Measurements from ENCODE around the gene CCDC47. TPM values are rescaled to one million over a fixed set of nuclear protein-coding genes. Genes with fewer than 3 reads are reported as not detected.
A peak's percentile ranks its signal among the peaks of the same experiment; 100 is the strongest.

Gene CCDC47
- total RNA-seq, 2 donors from 2014 or later, result 57.3 to 65.7 TPM

DNA sequence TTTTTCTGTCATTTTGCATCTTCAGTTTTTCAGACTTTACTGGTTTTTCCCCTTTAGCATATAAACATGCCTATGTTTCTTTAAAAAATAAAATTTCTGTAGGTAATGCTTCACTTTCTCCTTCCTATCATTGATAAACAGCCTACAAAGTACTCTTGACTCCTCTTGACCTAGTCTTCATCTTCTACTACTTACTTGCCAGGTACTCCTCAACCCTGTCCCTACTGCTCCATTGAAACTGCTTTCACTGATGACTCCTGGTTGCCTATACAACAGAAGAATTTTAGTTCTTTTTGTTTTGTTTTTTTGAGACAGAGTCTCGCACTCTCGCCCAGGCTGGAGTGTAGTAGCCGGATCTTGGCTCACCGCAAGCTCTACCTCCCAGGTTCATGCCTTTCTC lies 7.5 kb upstream of the CCDC47 start:
- Mint-ChIP-seq H3K4me3 (no peak overlapping the region), H3K4me1 (peaks cover 14% of the 10 kb centered on the region), H3K27ac (no peak overlapping the region), H3K27me3 (ENCODE audit: insufficient read depth) (no peaks in the 10 kb centered on the region), H3K36me3 (ENCODE audit: low read depth) (peaks cover 52% of the 10 kb centered on the region), H3K9me3 (no peaks in the 10 kb centered on the region)
- TF ChIP-seq, protein P1, sequence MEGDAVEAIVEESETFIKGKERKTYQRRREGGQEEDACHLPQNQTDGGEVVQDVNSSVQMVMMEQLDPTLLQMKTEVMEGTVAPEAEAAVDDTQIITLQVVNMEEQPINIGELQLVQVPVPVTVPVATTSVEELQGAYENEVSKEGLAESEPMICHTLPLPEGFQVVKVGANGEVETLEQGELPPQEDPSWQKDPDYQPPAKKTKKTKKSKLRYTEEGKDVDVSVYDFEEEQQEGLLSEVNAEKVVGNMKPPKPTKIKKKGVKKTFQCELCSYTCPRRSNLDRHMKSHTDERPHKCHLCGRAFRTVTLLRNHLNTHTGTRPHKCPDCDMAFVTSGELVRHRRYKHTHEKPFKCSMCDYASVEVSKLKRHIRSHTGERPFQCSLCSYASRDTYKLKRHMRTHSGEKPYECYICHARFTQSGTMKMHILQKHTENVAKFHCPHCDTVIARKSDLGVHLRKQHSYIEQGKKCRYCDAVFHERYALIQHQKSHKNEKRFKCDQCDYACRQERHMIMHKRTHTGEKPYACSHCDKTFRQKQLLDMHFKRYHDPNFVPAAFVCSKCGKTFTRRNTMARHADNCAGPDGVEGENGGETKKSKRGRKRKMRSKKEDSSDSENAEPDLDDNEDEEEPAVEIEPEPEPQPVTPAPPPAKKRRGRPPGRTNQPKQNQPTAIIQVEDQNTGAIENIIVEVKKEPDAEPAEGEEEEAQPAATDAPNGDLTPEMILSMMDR (conservative IDR thresholded peaks at IDR 0.05), result no peak
- no peak for DNase-seq
- Histone ChIP-seq H3K4me3 (ENCODE audit: low read length) (no peak overlapping the region), H3K4me1 (ENCODE audit: control insufficient read depth, insufficient read depth, low read length) (no peaks in the 10 kb centered on the region), H3K9ac (ENCODE audit: extremely low read depth, low read length, poor library complexity, severe bottlenecking) (no peak overlapping the region), H3K9me3 (ENCODE audit: control insufficient read depth, low read length) (no peaks in the 10 kb centered on the region), H3K36me3 (ENCODE audit: control insufficient read depth, insufficient read depth, low read length) (peaks cover 90% of the 10 kb centered on the region), H3K27ac (ENCODE audit: low read depth, low read length) (no peak overlapping the region), H3K27me3 (ENCODE audit: control insufficient read depth, insufficient read depth, low read length, poor library complexity, severe bottlenecking) (no peaks in the 10 kb centered on the region)
- 99 to 100% methylated on average over 3 to 4 of the region's 4 CpGs for WGBS, 2 experiments (ENCODE audit: insufficient coverage in 1 of 2, insufficient read length in 1 of 2)

DNA sequence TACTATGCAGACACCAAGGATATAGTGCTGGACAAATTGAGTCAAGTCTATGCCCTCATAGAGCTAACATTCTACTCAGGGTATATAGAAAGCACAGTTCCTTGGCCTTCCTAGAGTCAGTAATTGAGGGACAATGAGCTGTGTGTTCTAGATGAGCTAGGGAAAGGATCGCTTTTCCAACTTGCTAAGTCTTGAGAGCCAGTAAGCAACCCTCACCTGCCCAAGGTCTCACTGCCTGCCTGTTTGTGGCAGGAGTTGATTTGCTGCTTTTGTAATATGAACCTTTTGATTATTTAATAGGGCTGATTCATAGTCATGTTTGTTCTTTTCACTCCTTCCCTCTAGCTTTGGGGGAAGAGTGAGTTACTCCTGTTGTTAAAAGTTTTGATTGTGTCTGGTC lies 7.1 kb upstream of the CCDC47 start:
- Mint-ChIP-seq H3K4me3 (no peak overlapping the region), H3K9me3 (no peaks in the 10 kb centered on the region), H3K27me3 (ENCODE audit: insufficient read depth) (no peaks in the 10 kb centered on the region), H3K27ac (no peak overlapping the region), H3K36me3 (ENCODE audit: low read depth) (peaks cover 48% of the 10 kb centered on the region), H3K4me1 (peaks cover 13% of the 10 kb centered on the region)
- H3K9ac ChIP-seq (ENCODE audit: extremely low read depth, low read length, poor library complexity, severe bottlenecking), result no peak overlapping the region
- no peaks in the 10 kb centered on the region for H3K27me3 ChIP-seq (ENCODE audit: control insufficient read depth, insufficient read depth, low read length, poor library complexity, severe bottlenecking)
- no peak overlapping the region for H3K27ac ChIP-seq (ENCODE audit: low read depth, low read length)
- H3K4me1 ChIP-seq (ENCODE audit: control insufficient read depth, insufficient read depth, low read length), result no peaks in the 10 kb centered on the region
- peaks cover 90% of the 10 kb centered on the region for H3K36me3 ChIP-seq (ENCODE audit: control insufficient read depth, insufficient read depth, low read length)
- H3K4me3 ChIP-seq (ENCODE audit: low read length), result no peak overlapping the region
- H3K9me3 ChIP-seq (ENCODE audit: control insufficient read depth, low read length), result no peaks in the 10 kb centered on the region
- 100% methylated on average over 1 of the region's 1 CpG; no CpG with 5 or more reads in 1 of the 2 experiments for WGBS, 2 experiments (ENCODE audit: insufficient coverage in 1 of 2, insufficient read length in 1 of 2)
- DNase-seq, result no peak
- TF ChIP-seq, protein P1 (conservative IDR thresholded peaks at IDR 0.05), result no peak

DNA sequence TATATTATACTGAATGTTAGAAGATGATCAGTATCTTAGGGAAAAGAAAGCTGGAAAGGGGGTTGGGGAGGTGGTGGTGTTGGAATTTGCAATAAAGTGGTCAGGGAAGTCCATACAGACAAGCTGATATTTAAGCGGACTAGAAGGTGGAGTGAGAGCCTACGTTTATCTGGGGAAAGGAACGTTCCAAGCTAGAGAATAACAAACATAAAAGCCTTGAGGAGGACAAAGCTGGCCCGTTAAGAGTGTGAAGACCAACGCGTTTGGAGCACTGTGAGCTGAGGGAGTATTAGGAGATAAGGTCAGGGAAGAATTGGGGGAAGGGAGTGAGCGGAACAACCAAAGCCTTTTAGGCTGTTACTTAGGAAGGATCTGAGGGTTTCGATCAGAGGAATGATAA lies 2.0 kb upstream of the CCDC47 start:
- Mint-ChIP-seq H3K36me3 (ENCODE audit: low read depth) (peaks cover 30% of the 10 kb centered on the region), H3K4me3 (peak overlapping the region; percentile 97), H3K27me3 (ENCODE audit: insufficient read depth) (no peaks in the 10 kb centered on the region), H3K9me3 (no peaks in the 10 kb centered on the region), H3K4me1 (peaks cover 16% of the 10 kb centered on the region), H3K27ac (peak overlapping the region; percentile 100)
- no peaks in the 10 kb centered on the region for H3K4me1 ChIP-seq (ENCODE audit: control insufficient read depth, insufficient read depth, low read length)
- no peaks in the 10 kb centered on the region for H3K27me3 ChIP-seq (ENCODE audit: control insufficient read depth, insufficient read depth, low read length, poor library complexity, severe bottlenecking)
- WGBS, 2 experiments (ENCODE audit: insufficient coverage in 1 of 2, insufficient read length in 1 of 2), result 9 to 18% methylated on average over 6 to 8 of the region's 8 CpGs
- no peaks in the 10 kb centered on the region for H3K9me3 ChIP-seq (ENCODE audit: control insufficient read depth, low read length)
- H3K4me3 ChIP-seq (ENCODE audit: low read length), result peak overlapping the region; percentile 99
- H3K36me3 ChIP-seq (ENCODE audit: control insufficient read depth, insufficient read depth, low read length), result peaks cover 48% of the 10 kb centered on the region
- peak overlapping the region; percentile 97 for H3K9ac ChIP-seq (ENCODE audit: extremely low read depth, low read length, poor library complexity, severe bottlenecking)
- no peak overlapping the region for H3K27ac ChIP-seq (ENCODE audit: low read depth, low read length)
- peak; percentile 74 for DNase-seq
- TF ChIP-seq, protein P1 (conservative IDR thresholded peaks at IDR 0.05), result no peak

All from endodermal cell (in vitro differentiated cells).